HL-60 (cell line): ENCODE measurements around the gene MYO3B.

ENCODE experiments used
- DNase-seq, 2 experiments: peaks; one replicate each; pipeline ENCODE4 v3.0.0-alpha.2; 2010 to 2020; ENCODE audit warnings: low read depth in 1 of 2, low spot score in 1 of 2
- H3K27ac ChIP-seq: fragments of 250-450 bp; sonication (Bioruptor Pico); replicated peaks from 2 replicates; pipeline ENCODE4 v1.5.1; 2020; ENCODE audit warnings: mild to moderate bottlenecking, moderate library complexity
- H3K27me3 ChIP-seq: fragments of 250-450 bp; sonication (Bioruptor Pico); 2 replicates; pipeline ENCODE4 v1.5.1; 2021; ENCODE audit warnings: mild to moderate bottlenecking, moderate library complexity; ENCODE audit not compliant: insufficient read depth, poor library complexity, severe bottlenecking
- H3K4me3 ChIP-seq: replicated peaks from 2 replicates; pipeline ENCODE4 v1.5.1; 2011; ENCODE audit warnings: mild to moderate bottlenecking, control low read depth, low read length; ENCODE audit not compliant: insufficient read depth
- GABPA ChIP-seq: IDR thresholded peaks from 2 replicates; pipeline ENCODE4 v1.6.1; 2012; ENCODE audit warnings: low read depth
- POLR2AphosphoS5 ChIP-seq: IDR thresholded peaks from 2 replicates; pipeline ENCODE4 v1.6.1; 2012; ENCODE audit warnings: low read depth
- SPI1 ChIP-seq: IDR thresholded peaks from 2 replicates; pipeline ENCODE4 v1.6.1; 2012; ENCODE audit warnings: low read depth, mild to moderate bottlenecking, borderline replicate concordance
- TF ChIP-seq, protein P1 (sequence below): IDR thresholded peaks from 2 replicates; pipeline ENCODE4 v1.6.1; 2012; ENCODE audit warnings: low read depth; ENCODE audit not compliant: insufficient replicate concordance
- TF ChIP-seq, protein P2 (sequence below): IDR thresholded peaks from one replicate; pipeline ENCODE4 v1.5.1; 2011; ENCODE audit warnings: low read length, control low read depth, inconsistent platforms; ENCODE audit not compliant: insufficient read depth

Gene MYO3B

DNA sequence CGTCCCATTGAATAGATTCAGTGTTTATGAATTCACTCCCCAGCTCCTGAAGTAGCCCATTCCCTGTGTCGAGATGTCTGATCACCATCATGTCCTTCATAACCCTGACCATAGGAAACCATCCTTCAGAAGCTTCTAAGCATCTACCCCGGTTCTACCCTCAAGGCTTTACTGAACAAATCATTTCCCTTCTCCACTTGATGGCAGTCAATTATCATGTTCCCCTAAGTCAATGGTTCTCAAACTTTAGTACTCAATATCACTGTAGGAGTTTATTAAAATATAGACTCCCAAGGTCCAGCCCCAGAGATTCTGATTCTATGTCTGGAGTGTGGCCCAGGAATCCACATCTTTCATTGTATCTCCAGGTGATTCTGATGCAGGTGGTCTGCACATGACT lies 308.8 kb downstream of the MYO3B start:
- no peak for DNase-seq

DNA sequence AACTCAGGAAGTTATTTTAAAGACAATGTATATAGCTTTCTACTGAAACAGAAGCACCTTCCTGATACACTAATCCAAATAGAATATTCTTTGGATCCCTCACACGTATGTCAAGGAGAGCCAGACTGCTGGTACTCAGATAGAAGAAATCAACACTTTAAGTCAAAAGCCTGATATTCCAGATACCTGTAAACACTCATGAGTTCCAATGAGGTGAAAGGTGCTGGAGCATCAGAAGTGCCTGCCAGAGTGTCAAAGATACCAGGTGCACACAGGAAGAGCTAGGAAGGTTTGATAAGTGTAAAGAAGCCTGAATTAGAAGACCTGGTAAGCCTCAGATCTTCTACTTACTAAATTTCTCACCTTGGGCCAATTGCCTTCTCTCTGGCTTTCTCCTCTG lies 310.9 kb downstream of the MYO3B start:
- Histone ChIP-seq H3K4me3 (no peak overlapping the region), H3K27me3 (no peaks in the 10 kb centered on the region), H3K27ac (no peak overlapping the region)
- no peak for DNase-seq
- TF ChIP-seq, protein P1, sequence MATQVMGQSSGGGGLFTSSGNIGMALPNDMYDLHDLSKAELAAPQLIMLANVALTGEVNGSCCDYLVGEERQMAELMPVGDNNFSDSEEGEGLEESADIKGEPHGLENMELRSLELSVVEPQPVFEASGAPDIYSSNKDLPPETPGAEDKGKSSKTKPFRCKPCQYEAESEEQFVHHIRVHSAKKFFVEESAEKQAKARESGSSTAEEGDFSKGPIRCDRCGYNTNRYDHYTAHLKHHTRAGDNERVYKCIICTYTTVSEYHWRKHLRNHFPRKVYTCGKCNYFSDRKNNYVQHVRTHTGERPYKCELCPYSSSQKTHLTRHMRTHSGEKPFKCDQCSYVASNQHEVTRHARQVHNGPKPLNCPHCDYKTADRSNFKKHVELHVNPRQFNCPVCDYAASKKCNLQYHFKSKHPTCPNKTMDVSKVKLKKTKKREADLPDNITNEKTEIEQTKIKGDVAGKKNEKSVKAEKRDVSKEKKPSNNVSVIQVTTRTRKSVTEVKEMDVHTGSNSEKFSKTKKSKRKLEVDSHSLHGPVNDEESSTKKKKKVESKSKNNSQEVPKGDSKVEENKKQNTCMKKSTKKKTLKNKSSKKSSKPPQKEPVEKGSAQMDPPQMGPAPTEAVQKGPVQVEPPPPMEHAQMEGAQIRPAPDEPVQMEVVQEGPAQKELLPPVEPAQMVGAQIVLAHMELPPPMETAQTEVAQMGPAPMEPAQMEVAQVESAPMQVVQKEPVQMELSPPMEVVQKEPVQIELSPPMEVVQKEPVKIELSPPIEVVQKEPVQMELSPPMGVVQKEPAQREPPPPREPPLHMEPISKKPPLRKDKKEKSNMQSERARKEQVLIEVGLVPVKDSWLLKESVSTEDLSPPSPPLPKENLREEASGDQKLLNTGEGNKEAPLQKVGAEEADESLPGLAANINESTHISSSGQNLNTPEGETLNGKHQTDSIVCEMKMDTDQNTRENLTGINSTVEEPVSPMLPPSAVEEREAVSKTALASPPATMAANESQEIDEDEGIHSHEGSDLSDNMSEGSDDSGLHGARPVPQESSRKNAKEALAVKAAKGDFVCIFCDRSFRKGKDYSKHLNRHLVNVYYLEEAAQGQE: no peak
- no peak for TF ChIP-seq SPI1
- TF ChIP-seq, protein P2, sequence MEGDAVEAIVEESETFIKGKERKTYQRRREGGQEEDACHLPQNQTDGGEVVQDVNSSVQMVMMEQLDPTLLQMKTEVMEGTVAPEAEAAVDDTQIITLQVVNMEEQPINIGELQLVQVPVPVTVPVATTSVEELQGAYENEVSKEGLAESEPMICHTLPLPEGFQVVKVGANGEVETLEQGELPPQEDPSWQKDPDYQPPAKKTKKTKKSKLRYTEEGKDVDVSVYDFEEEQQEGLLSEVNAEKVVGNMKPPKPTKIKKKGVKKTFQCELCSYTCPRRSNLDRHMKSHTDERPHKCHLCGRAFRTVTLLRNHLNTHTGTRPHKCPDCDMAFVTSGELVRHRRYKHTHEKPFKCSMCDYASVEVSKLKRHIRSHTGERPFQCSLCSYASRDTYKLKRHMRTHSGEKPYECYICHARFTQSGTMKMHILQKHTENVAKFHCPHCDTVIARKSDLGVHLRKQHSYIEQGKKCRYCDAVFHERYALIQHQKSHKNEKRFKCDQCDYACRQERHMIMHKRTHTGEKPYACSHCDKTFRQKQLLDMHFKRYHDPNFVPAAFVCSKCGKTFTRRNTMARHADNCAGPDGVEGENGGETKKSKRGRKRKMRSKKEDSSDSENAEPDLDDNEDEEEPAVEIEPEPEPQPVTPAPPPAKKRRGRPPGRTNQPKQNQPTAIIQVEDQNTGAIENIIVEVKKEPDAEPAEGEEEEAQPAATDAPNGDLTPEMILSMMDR: no peak
- no peak for TF ChIP-seq POLR2AphosphoS5
- TF ChIP-seq GABPA: no peak

More for the DNA sequence above, 308.8 kb downstream of the MYO3B start:
- no peak overlapping the region for H3K4me3 ChIP-seq
- TF ChIP-seq SPI1 (no peak), POLR2AphosphoS5 (no peak)
- TF ChIP-seq, protein P1: no peak
- no peaks in the 10 kb centered on the region for H3K27me3 ChIP-seq
- H3K27ac ChIP-seq: no peak overlapping the region

DNA sequence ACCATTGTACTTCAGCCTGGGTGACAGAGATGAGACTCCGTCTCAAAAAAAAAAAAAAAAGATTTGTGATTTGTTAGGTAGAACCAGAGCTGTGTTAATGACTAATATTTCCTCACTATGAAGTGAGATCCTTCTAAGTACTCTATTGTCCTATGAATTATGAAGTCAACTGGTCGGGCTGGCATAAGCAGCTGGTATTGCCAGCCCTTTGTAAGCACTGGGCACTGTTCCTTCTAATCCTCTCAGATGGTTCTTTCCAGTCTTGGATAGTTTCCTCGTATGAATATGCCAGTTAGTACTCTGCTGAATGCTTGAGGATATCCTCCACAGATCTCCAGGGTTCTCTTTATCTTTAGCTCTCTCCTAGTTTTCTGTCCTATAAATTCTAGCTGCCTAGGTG lies 314.1 kb downstream of the MYO3B start:
- DNase-seq: no peak
- TF ChIP-seq, protein P2: no peak
- no peak overlapping the region for H3K27ac ChIP-seq
- no peaks in the 10 kb centered on the region for H3K27me3 ChIP-seq
- H3K4me3 ChIP-seq: no peak overlapping the region

DNA sequence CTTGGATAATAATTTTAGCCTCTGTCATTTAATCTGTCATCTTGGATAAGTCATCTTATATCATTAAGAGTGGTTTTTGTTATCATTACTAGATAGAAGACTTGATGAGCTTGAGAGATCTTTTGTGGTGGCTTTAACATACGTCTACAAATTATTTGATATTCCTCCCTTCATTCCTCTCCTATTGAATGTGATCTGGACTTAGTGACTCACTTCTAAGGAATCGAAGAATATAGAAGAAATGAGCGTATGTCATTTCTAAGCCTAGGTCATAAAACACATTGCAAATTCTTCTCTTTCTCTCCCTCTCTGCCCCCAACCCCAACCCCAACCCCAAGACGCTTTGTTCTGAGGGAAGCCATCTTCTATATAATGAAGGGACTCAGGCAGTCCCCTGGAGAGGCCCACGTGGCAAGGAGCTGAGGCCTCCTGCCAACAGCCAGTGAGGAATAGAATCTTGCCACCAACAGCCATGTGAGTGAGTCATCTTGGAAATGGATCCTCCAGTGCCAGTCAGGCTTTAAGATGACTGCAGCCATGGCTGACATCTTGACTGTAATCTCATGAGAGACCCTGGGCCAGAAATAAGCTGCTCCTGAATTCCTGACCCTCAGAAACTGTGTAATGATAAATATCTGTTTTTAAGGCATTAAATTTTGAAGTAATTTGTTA lies 315.6 kb downstream of the MYO3B start:
- TF ChIP-seq GABPA (no peak), SPI1 (no peak), POLR2AphosphoS5 (no peak)
- TF ChIP-seq, protein P2: no peak
- TF ChIP-seq, protein P1: no peak
- H3K27ac ChIP-seq: no peak overlapping the region
- H3K27me3 ChIP-seq: no peaks in the 10 kb centered on the region
- DNase-seq: no peak
- H3K4me3 ChIP-seq: no peak overlapping the region
